H9 (cell line): ENCODE measurements around the gene ASS1. TPM values are rescaled to one million over a fixed set of nuclear protein-coding genes. Genes with fewer than 3 reads are reported as not detected.

Experiments used
- DNase-seq: peaks from one replicate; pipeline ENCODE4 v3.0.0-alpha.2; 2017
- H2AFZ ChIP-seq: one replicate; pipeline ENCODE4 v1.6.1; 2013; ENCODE audit warnings: mild to moderate bottlenecking, low read length, control low read depth, moderate library complexity
- H2AK5ac ChIP-seq: 2 replicates; pipeline ENCODE4 v1.6.1; 2013; ENCODE audit warnings: low read length, control low read depth, mixed read lengths; ENCODE audit not compliant: insufficient read length
- H2BK120ac ChIP-seq: one replicate; pipeline ENCODE4 v1.6.1; 2013; ENCODE audit warnings: low read depth, mild to moderate bottlenecking, low read length, control low read depth, inconsistent platforms; ENCODE audit not compliant: poor library complexity, severe bottlenecking
- H2BK12ac ChIP-seq: 2 replicates; pipeline ENCODE4 v1.6.1; 2013; ENCODE audit warnings: low read length, control low read depth, mixed read lengths, low read depth; ENCODE audit not compliant: insufficient read length
- H2BK15ac ChIP-seq: 2 replicates; pipeline ENCODE4 v1.6.1; 2013; ENCODE audit warnings: low read depth, low read length, control low read depth
- H2BK20ac ChIP-seq: one replicate; pipeline ENCODE4 v1.6.1; 2013; ENCODE audit warnings: low read depth, mild to moderate bottlenecking, low read length, control low read depth, inconsistent platforms; ENCODE audit not compliant: poor library complexity, severe bottlenecking
- H2BK5ac ChIP-seq: 2 replicates; pipeline ENCODE4 v1.6.1; 2013; ENCODE audit warnings: low read length, control low read depth, mixed read lengths; ENCODE audit not compliant: insufficient read length
- H3K14ac ChIP-seq: 2 replicates; pipeline ENCODE4 v1.6.1; 2013; ENCODE audit warnings: low read length, control low read depth; ENCODE audit not compliant: insufficient read depth
- H3K18ac ChIP-seq: 2 replicates; pipeline ENCODE4 v1.6.1; 2013; ENCODE audit warnings: low read depth, mild to moderate bottlenecking, mixed read lengths, low read length, control low read depth; ENCODE audit not compliant: insufficient read length
- H3K23ac ChIP-seq: 2 replicates; pipeline ENCODE4 v1.6.1; 2013; ENCODE audit warnings: low read length, control low read depth, mixed read lengths, low read depth; ENCODE audit not compliant: insufficient read length
- H3K23me2 ChIP-seq: 2 replicates; pipeline ENCODE4 v1.6.1; 2013; ENCODE audit warnings: low read depth, mild to moderate bottlenecking, mixed read lengths, low read length, control low read depth; ENCODE audit not compliant: insufficient read length, poor library complexity, severe bottlenecking
- H3K27ac ChIP-seq: 2 replicates; pipeline ENCODE4 v1.5.1; 2013; ENCODE audit warnings: low read length, control low read depth, mixed read lengths, low read depth; ENCODE audit not compliant: insufficient read length
- H3K27me3 ChIP-seq: 2 replicates; pipeline ENCODE4 v1.6.1; 2013; ENCODE audit warnings: low read length, control low read depth, inconsistent platforms; ENCODE audit not compliant: insufficient read depth
- H3K4ac ChIP-seq: 2 replicates; pipeline ENCODE4 v1.6.1; 2013; ENCODE audit warnings: low read depth, mild to moderate bottlenecking, control low read depth, inconsistent platforms, low read length, moderate library complexity
- H3K4me1 ChIP-seq: 2 replicates; pipeline ENCODE4 v1.6.1; 2013; ENCODE audit warnings: low read length, control low read depth, inconsistent platforms; ENCODE audit not compliant: insufficient read depth
- H3K4me2 ChIP-seq: 2 replicates; pipeline ENCODE4 v1.6.1; 2013; ENCODE audit warnings: low read length, control low read depth, mixed read lengths; ENCODE audit not compliant: insufficient read length, insufficient read depth
- H3K56ac ChIP-seq: 2 replicates; pipeline ENCODE4 v1.6.1; 2013; ENCODE audit warnings: low read depth, mild to moderate bottlenecking, mixed read lengths, low read length, control low read depth; ENCODE audit not compliant: insufficient read length
- H3K79me1 ChIP-seq: 2 replicates; pipeline ENCODE4 v1.6.1; 2013; ENCODE audit warnings: low read depth, mild to moderate bottlenecking, moderate library complexity, low read length, control low read depth, inconsistent platforms; ENCODE audit not compliant: insufficient read depth, poor library complexity, severe bottlenecking
- H3K79me2 ChIP-seq: 2 replicates; pipeline ENCODE4 v1.6.1; 2013; ENCODE audit warnings: low read length, control low read depth, inconsistent platforms; ENCODE audit not compliant: insufficient read depth
- H3K9ac ChIP-seq: 2 replicates; pipeline ENCODE4 v1.6.1; 2013; ENCODE audit warnings: low read length, control low read depth, mixed read lengths; ENCODE audit not compliant: insufficient read length; ENCODE audit errors: extremely low read depth
- H3K9me3 ChIP-seq: one replicate; pipeline ENCODE4 v1.6.1; 2013; ENCODE audit warnings: low read depth, low read length, inconsistent platforms; ENCODE audit not compliant: control insufficient read depth
- H3T11ph ChIP-seq: one replicate; pipeline ENCODE4 v1.6.1; 2013; ENCODE audit warnings: mild to moderate bottlenecking, low read length, control low read depth, inconsistent platforms
- H4K20me1 ChIP-seq: one replicate; pipeline ENCODE4 v1.6.1; 2013; ENCODE audit not compliant: control insufficient read depth, insufficient read length, insufficient read depth
- H4K5ac ChIP-seq: 2 replicates; pipeline ENCODE4 v1.6.1; 2013; ENCODE audit warnings: low read depth, mild to moderate bottlenecking, mixed read lengths, low read length, control low read depth; ENCODE audit not compliant: insufficient read length
- H4K8ac ChIP-seq: replicated peaks from 2 replicates; pipeline ENCODE4 v1.6.1; 2013; ENCODE audit warnings: low read length, control low read depth, mixed read lengths, low read depth; ENCODE audit not compliant: insufficient read length
- H4K91ac ChIP-seq: 2 replicates; pipeline ENCODE4 v1.6.1; 2013; ENCODE audit warnings: low read depth, mild to moderate bottlenecking, moderate library complexity, mixed read lengths, low read length, control low read depth; ENCODE audit not compliant: insufficient read length
- H3K27ac Mint-ChIP-seq, 3 experiments: 2 replicates in 2 of 3; 3 replicates in 1 of 3; pipeline ENCODE4 v1.8.0; 2020 to 2021; ENCODE audit warnings: mixed read lengths in 3 of 3, mild to moderate bottlenecking in 1 of 3, moderate library complexity in 1 of 3
- H3K27me3 Mint-ChIP-seq: 2 replicates; pipeline ENCODE4 v1.8.0; 2021; ENCODE audit warnings: low read depth, mild to moderate bottlenecking, moderate library complexity, mixed read lengths
- H3K36me3 Mint-ChIP-seq, 3 experiments: 2 replicates in 2 of 3; 3 replicates in 1 of 3; pipeline ENCODE4 v1.8.0; 2020 to 2021; ENCODE audit warnings: low read depth in 3 of 3, mixed read lengths in 3 of 3; ENCODE audit not compliant: insufficient read depth in 1 of 3
- H3K4me1 Mint-ChIP-seq, 2 experiments: 2 replicates each; pipeline ENCODE4 v1.8.0; 2020; ENCODE audit warnings: mixed read lengths in 2 of 2
- H3K4me3 Mint-ChIP-seq, 2 experiments: 2 replicates in 1 of 2; 3 replicates in 1 of 2; pipeline ENCODE4 v1.8.0; 2020 to 2021; ENCODE audit warnings: mild to moderate bottlenecking in 2 of 2, mixed read lengths in 2 of 2, moderate library complexity in 1 of 2
- H3K9me3 Mint-ChIP-seq, 2 experiments: 2 replicates in 1 of 2; 3 replicates in 1 of 2; pipeline ENCODE4 v1.8.0; 2020; ENCODE audit warnings: mild to moderate bottlenecking in 2 of 2, mixed read lengths in 2 of 2, moderate library complexity in 1 of 2
- WGBS: extraction: QIAGEN DNeasy Blood & Tissue Kit; methylation state at CpG from one replicate; pipeline ENCODE4 v1.1.7; 2013; ENCODE audit warnings: missing lambda C conversion rate, low lambda C conversion rate, mixed read lengths; ENCODE audit not compliant: insufficient read length; ENCODE audit errors: extremely low coverage; 5-methylcytosine and 5-hydroxymethylcytosine counted together
- total RNA-seq: library from RNA; stranded (reverse); gene quantifications from 2 replicates; pipeline ENCODE4 v1.2.1, GENCODE V29; 2021
- TF ChIP-seq, protein P1 (sequence below): fragments of 200-600 bp; sonication (generic); conservative IDR thresholded peaks from 3 replicates; pipeline ENCODE4 v1.8.0; 2021; ENCODE audit warnings: antibody characterized with exemption, mild to moderate bottlenecking

The ASS1 gene
- total RNA-seq, 1 experiment from 2014 or later = 118 TPM

DNA sequence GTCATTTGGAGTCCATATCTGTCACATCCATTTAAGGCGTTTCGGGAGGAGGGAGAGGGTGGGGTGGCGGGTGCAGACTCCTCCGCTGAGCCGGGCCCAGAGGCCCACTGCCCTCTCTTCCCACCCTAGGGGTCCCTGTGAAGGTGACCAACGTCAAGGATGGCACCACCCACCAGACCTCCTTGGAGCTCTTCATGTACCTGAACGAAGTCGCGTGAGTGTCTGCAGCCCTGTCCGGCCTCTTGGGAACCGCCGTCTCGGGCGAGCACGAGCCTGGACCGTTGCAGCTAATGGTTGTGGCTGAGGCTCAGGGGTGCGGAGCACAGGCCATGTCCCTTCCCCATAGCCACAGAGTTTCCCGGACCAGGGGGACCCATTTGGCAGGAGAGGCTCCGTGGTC, 34.8 kb downstream of the ASS1 start:
- Mint-ChIP-seq H3K27me3 (no peaks in the 10 kb centered on the region; the same call in 1 of the 2 replicates), H3K4me1 (peaks cover 0 to 29% of the 10 kb centered on the region in 2 experiments; a peak in 3 of 4 replicates), H3K4me3 (no peak overlapping the region), H3K27ac (no peak overlapping the region; a peak in 1 of 7 replicates), H3K36me3 (peaks cover 3 to 43% (median 16%) of the 10 kb centered on the region in 3 experiments; a peak in 5 of 7 replicates), H3K9me3 (no peaks in the 10 kb centered on the region)
- Histone ChIP-seq H3T11ph (no peak overlapping the region), H4K20me1 (no peaks in the 10 kb centered on the region), H2BK20ac (no peak overlapping the region), H3K9me3 (no peaks in the 10 kb centered on the region), H3K27me3 (no peaks in the 10 kb centered on the region), H3K4ac (no peak overlapping the region), H3K4me1 (no peaks in the 10 kb centered on the region), H4K8ac (no peak overlapping the region), H2BK5ac (no peak overlapping the region), H2BK120ac (no peak overlapping the region), H3K14ac (no peak overlapping the region), H3K23ac (no peak overlapping the region), H4K5ac (no peak overlapping the region), H2AK5ac (no peak overlapping the region), H3K18ac (no peak overlapping the region), H2BK12ac (no peak overlapping the region), H3K79me2 (no peaks in the 10 kb centered on the region), H3K9ac (no peak overlapping the region), H3K27ac (no peak overlapping the region), H3K23me2 (no peaks in the 10 kb centered on the region), H3K4me2 (no peak overlapping the region), H4K91ac (no peak overlapping the region), H3K56ac (no peak overlapping the region), H3K79me1 (no peaks in the 10 kb centered on the region), H2AFZ (no peak overlapping the region), H2BK15ac (no peak overlapping the region)
- TF ChIP-seq, protein P1, sequence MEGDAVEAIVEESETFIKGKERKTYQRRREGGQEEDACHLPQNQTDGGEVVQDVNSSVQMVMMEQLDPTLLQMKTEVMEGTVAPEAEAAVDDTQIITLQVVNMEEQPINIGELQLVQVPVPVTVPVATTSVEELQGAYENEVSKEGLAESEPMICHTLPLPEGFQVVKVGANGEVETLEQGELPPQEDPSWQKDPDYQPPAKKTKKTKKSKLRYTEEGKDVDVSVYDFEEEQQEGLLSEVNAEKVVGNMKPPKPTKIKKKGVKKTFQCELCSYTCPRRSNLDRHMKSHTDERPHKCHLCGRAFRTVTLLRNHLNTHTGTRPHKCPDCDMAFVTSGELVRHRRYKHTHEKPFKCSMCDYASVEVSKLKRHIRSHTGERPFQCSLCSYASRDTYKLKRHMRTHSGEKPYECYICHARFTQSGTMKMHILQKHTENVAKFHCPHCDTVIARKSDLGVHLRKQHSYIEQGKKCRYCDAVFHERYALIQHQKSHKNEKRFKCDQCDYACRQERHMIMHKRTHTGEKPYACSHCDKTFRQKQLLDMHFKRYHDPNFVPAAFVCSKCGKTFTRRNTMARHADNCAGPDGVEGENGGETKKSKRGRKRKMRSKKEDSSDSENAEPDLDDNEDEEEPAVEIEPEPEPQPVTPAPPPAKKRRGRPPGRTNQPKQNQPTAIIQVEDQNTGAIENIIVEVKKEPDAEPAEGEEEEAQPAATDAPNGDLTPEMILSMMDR = no peak
- DNase-seq = no peak
- WGBS = no CpG with 5 or more reads among the region's 19 CpGs
